IMR-90 (cell line): Measurements from ENCODE around the gene BSCL2.
"Not testable (repeated sequence)": the region's sequence is repeated elsewhere in the genome, so short reads cannot be mapped to it uniquely, and the experiment has no call there.

Source experiments
- BHLHE40 ChIP-seq: fragments of 150-350 bp; IDR thresholded peaks from 2 replicates; pipeline ENCODE4 v1.6.1; 2016; ENCODE audit warnings: mild to moderate bottlenecking, low read depth, low read length
- CEBPB ChIP-seq: IDR thresholded peaks from 2 replicates; pipeline ENCODE4 v1.6.1; 2012; ENCODE audit warnings: low read depth, low read length, improper control_type of control experiment
- MAFK ChIP-seq: IDR thresholded peaks from 2 replicates; pipeline ENCODE4 v1.6.1; 2012; ENCODE audit warnings: low read depth, low read length, improper control_type of control experiment
- NFE2L2 ChIP-seq: fragments of 150-350 bp; IDR thresholded peaks from 2 replicates; pipeline ENCODE4 v1.6.1; 2016; ENCODE audit warnings: low read depth, mild to moderate bottlenecking, low read length
- POLR2A ChIP-seq: IDR thresholded peaks from 2 replicates; pipeline ENCODE4 v1.6.1; 2012; ENCODE audit warnings: mild to moderate bottlenecking, low read depth, low read length
- RAD21 ChIP-seq: IDR thresholded peaks from 2 replicates; pipeline ENCODE4 v1.6.1; 2012; ENCODE audit warnings: low read length, improper control_type of control experiment
- RFX5 ChIP-seq: IDR thresholded peaks from 2 replicates; pipeline ENCODE4 v1.8.0; 2012; ENCODE audit warnings: low read depth, mild to moderate bottlenecking, low read length, moderate library complexity
- TF ChIP-seq, protein P1 (sequence below): conservative IDR thresholded peaks from 2 replicates; pipeline ENCODE4 v1.5.1; 2012; ENCODE audit warnings: mild to moderate bottlenecking, low read depth, low read length, improper control_type of control experiment
- TF ChIP-seq, protein P2 (sequence below): fragments of 150-350 bp; IDR thresholded peaks from 2 replicates; pipeline ENCODE4 v1.6.1; 2017; ENCODE audit warnings: mild to moderate bottlenecking, antibody characterized with exemption, low read length, low read depth

DNA sequence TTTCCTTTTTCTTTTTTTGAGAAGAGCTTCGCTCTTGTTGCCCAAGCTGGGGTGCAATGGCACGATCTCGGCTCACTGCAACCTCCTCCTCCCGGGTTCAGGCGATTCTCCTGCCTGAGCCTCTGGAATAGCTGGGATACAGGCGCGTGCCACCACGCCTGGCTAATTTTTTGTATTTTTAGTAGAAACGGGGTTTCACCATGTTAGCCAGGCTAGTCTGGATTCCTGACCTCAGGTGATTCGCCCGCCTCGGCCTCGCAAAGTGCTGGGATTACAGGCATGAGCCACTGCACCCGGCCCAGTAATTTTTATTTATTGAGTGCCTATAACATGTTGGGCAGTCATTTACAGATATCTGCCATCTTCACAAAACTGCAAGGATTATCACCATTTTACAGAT is 22.9 kb upstream of the BSCL2 start:
- TF ChIP-seq, protein P1, sequence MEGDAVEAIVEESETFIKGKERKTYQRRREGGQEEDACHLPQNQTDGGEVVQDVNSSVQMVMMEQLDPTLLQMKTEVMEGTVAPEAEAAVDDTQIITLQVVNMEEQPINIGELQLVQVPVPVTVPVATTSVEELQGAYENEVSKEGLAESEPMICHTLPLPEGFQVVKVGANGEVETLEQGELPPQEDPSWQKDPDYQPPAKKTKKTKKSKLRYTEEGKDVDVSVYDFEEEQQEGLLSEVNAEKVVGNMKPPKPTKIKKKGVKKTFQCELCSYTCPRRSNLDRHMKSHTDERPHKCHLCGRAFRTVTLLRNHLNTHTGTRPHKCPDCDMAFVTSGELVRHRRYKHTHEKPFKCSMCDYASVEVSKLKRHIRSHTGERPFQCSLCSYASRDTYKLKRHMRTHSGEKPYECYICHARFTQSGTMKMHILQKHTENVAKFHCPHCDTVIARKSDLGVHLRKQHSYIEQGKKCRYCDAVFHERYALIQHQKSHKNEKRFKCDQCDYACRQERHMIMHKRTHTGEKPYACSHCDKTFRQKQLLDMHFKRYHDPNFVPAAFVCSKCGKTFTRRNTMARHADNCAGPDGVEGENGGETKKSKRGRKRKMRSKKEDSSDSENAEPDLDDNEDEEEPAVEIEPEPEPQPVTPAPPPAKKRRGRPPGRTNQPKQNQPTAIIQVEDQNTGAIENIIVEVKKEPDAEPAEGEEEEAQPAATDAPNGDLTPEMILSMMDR: not testable (repeated sequence)
- not testable (repeated sequence) for TF ChIP-seq BHLHE40, POLR2A, MAFK, CEBPB, RAD21, RFX5, NFE2L2
- TF ChIP-seq, protein P2, sequence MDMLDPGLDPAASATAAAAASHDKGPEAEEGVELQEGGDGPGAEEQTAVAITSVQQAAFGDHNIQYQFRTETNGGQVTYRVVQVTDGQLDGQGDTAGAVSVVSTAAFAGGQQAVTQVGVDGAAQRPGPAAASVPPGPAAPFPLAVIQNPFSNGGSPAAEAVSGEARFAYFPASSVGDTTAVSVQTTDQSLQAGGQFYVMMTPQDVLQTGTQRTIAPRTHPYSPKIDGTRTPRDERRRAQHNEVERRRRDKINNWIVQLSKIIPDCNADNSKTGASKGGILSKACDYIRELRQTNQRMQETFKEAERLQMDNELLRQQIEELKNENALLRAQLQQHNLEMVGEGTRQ: not testable (repeated sequence)
